GF-D8 (cell line): ENCODE results near the gene HOXB13.
"Not testable (repeated sequence)": the region's sequence is repeated elsewhere in the genome, so short reads cannot be mapped to it uniquely, and the experiment has no call there.

ENCODE experiments used
- DNase-seq: peaks from one replicate; lab custom pipeline; 2025; lab: John Stamatoyannopoulos, UW

HOXB13 gene

DNA sequence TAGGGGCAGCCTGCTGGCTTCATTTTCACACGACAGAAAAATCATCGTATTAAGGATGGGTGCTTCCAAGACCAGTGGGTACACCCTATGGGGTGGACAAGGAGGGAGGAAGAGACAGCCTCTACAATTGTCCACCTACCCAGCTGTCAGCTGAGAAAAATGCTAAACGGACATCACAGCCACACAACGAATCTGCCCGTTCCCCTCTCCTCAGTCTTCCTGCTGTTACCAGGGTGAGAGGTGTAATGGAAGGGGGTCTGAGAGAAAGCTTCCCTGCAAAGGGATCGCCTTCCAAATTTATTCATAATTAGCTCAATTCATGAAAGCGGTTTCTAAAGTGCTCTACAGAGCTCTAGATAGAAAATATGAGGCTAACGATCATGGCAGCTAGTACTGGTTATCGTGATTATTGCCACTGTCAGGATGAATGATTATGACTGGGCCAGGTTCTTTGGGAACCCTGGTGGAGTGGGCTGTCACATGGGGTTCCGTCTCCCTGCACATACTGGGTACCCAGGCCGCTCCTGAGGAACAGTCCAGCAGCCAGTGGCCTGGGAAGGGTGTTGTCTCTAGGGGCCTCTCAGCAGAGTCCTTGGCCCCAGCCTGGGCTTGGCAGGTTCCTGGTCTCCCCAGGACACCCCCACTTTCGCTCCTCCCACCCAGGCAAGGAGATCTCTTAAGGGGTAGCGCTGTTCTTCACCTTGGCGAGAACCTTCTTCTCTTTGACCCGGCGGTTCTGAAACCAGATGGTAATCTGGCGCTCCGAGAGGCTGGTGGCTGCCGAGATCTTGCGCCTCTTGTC lies 2.2 kb downstream of the HOXB13 start:
- DNase-seq, result no peak

- DNase-seq, result no peak
Measured at GRCh38 chr17:48725288-48726064, 3.1 kb downstream of the HOXB13 start.

DNA sequence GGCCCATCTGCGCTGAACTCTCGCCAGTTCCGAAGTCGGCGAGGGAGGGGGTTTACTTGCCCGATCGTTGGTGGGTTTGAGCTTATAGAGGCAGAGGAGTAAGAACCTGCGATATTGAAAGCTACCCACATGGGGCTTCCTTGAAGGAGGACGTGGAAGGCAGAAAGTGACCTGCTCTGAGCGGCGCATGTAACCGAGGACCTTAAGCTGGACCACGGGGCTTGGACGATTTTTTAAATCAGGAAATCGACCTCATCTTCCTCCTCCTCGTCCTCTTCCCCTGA lies 3.6 kb downstream of the HOXB13 start:
- DNase-seq, result no peak

DNA sequence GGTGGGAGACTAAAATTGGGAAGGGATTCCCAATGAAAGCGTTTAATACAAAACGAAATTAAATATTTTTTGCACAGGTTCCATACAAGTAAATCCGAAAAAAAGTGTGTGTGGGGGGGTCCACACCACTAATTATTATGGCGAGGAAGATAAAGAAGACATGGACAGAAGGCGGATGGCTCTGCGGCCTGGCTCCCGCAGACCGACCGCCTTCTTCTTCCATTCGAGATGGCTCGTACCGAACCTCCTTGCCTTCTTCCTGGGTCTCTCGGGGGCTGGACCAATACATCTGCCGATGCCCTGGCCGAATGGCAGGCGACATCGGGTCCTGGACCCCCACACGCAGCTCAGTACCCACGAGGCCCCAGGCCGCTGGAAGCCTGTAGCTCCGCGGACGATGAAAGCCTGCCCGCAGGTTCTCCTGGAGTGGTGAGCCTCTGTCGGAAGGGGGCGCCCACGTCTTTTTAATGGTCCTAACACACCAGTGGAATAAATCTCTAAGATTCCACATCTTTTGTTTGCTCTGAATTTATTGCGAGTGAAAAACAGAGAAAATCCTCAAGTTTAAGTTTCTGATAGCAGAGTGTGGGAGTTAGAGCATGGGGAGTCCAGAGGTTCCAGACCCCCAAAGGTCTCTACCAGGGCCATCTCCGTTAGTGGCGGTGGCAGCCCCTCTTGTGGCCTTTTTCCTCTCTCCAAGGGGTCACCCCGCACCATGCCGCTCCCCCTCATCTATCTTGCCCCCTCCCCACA lies 4.1 kb downstream of the HOXB13 start:
- DNase-seq, result no peak

- no peak for DNase-seq
Measured at GRCh38 chr17:48723423-48724250, 4.9 kb downstream of the HOXB13 start.

DNA sequence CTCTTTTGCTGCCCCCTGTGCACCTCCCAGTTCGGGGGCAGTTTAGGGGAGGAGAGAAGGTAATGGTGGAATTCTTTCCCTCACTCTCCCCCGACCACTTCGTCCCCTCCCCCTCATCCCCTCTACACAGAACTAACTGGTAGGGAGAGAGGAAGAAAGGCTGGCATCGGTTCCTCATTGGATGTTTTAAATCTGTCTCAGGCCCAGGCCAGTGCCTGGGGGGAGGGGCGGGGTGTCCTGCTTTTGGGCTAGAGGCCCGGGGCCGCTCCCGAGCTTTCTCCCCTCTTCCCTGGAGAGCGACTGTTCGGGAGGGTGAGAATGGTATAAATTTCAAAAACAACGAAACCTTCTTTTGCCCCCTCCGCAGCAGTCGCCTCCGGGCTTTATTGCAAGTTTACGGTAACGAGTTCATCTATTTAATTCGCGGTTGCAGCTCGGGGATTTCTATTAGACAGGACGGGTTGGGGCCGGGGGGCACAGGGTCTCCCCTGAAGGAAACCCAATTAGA lies 5.6 kb downstream of the HOXB13 start, which contains the start of gene PRAC2:
Gene PRAC2, plus strand, starts transcription at position 271 of the 508 bp plus-strand sequence. CDS start 1,226 bp downstream, outside the sequence.
- no peak for DNase-seq

DNA sequence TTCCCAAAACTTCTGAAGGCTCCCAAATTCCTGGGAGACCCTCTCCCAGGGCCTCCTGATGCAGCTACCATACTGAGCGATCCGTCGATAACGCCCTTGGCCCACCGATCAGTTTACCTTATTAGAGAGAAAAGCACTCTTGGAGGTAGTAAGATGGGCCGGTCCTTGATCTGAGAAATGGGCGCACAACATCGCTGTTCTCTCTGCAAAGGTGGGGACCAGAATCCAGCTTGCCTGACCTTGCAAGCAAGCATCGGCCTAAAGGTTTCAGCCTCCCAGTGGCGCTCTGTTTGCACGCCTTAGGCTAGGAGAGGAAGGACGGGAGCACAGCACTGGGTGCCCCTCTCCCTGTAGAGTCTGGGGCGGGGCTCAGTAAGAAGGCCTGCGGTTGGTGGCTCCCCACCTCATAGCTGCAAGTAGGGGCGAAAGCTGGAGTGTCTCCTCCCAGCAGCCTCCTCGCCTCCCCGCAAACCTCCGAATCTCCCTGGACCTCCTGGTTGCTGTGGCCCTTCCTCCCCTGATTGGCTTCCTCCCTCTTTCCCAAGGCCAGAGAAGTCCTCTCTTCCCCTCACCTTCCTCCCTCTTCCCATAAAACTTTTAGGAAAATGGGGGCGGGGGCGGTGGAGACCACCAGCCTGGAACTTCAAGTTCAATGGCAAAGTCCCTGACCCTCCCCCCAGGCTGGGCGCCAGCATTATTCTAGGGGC lies 6.2 kb downstream of the HOXB13 start, which contains the start of gene PRAC1:
Gene PRAC1, minus strand, starts transcription at position 318 of the 707 bp plus-strand sequence. Its CDS starts 126 bp downstream, at position 192.
- DNase-seq, result no peak

DNA sequence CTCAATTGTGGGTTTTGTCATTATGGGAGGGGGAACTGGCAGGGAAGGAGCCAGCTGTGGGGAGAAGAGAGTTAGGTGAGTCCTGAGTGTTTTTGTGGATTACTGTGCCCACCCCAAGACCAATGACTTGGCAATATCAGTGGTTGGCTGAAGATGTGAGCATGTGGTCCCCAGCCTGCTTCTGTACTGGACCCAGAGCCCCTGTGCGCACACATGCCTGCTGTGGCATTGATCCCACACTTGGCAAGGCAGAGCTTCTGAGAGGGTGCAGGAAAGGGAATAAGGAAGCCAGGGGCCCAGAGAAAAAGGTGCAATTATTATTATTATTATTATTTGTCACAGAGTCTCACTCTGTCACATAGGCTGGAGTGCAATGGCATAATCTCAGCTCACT lies 7.5 kb downstream of the HOXB13 start:
- no peak for DNase-seq

GRCh38 chr17:48720266-48721008 lies 8.1 kb downstream of the HOXB13 start:
- DNase-seq, result no peak

DNA sequence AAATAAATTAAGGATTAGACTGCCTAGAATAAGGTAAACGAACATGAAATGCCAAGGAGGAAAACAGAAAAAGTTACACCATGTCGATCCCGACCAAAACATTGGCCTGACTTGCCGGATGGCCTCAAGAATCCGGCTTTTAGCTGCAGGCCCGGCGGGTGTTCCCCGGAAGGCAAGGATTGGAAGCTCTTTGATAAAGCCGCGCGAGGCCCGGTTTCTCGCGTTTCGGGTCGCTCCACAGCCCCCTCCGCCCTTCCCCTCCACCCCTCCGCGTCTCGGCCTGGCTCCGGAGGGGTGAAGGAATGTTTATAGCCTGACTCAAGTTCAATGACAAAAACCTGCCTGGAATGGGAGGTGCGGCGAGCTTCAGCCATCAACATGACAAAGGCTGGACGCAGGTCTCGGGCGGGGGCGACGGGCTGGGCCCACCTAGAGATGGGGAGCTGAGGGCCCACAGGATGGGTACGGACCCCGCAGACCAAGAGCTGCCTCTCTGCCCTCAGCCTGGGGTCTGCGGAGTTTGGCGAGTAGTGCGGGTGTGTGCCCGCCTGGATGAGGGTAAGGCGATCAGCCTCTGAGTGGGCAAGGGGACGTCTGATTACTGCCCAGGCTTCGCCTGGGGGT lies 8.8 kb downstream of the HOXB13 start:
- no peak for DNase-seq

- no peak for DNase-seq
Measured at GRCh38 chr17:48718761-48719641, 9.5 kb downstream of the HOXB13 start.

GRCh38 chr17:48718227-48718760 lies 10.3 kb downstream of the HOXB13 start:
- no peak for DNase-seq

GRCh38 chr17:48717367-48718226 lies 11.0 kb downstream of the HOXB13 start:
- no peak for DNase-seq

- DNase-seq, result not testable (repeated sequence)
Measured at GRCh38 chr17:48716549-48716948, 12.0 kb downstream of the HOXB13 start.

GRCh38 chr17:48715496-48716399 lies 12.8 kb downstream of the HOXB13 start:
- no peak for DNase-seq

- DNase-seq, result no peak
Measured at GRCh38 chr17:48711128-48711527, 17.4 kb downstream of the HOXB13 start.
